ENCODE data around the gene USP13. TPM values are rescaled to one million over a fixed set of nuclear protein-coding genes. Genes with fewer than 3 reads are reported as not detected.

The USP13 gene
- total and polyA plus RNA-seq, 10 of the 15 experiments (the other 5 are each of a cell fraction or from before 2014, with no cell fraction given), result 3.2 to 20.8 (median 9.0) TPM

DNA sequence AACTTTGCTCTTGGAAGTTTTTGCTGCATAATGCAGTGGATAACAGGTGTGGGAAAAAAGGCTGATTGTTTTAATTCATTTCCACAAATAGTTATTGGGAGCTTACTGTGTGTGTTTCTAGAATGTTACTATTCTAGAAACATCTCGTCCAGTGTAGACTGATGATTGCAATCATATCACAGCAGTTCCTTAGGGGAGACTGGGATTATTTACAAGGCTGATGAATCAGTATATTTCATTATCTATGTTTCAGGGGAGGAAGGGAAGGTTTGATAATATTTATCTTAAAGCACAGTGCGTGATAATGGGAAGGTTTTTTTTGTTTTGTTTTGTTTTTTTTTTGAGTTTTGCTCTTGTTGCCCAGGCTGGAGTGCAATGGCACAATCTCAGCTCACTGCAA, 2.4 kb downstream of the USP13 start:
- TF ChIP-seq, protein P1, sequence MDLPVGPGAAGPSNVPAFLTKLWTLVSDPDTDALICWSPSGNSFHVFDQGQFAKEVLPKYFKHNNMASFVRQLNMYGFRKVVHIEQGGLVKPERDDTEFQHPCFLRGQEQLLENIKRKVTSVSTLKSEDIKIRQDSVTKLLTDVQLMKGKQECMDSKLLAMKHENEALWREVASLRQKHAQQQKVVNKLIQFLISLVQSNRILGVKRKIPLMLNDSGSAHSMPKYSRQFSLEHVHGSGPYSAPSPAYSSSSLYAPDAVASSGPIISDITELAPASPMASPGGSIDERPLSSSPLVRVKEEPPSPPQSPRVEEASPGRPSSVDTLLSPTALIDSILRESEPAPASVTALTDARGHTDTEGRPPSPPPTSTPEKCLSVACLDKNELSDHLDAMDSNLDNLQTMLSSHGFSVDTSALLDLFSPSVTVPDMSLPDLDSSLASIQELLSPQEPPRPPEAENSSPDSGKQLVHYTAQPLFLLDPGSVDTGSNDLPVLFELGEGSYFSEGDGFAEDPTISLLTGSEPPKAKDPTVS (IDR thresholded peaks at IDR 0.05; ENCODE audit: low read depth, low read length), result peak; percentile 64; the same call in 1 of the 2 replicates
- TF ChIP-seq, protein P2, sequence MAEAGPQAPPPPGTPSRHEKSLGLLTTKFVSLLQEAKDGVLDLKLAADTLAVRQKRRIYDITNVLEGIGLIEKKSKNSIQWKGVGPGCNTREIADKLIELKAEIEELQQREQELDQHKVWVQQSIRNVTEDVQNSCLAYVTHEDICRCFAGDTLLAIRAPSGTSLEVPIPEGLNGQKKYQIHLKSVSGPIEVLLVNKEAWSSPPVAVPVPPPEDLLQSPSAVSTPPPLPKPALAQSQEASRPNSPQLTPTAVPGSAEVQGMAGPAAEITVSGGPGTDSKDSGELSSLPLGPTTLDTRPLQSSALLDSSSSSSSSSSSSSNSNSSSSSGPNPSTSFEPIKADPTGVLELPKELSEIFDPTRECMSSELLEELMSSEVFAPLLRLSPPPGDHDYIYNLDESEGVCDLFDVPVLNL (IDR thresholded peaks at IDR 0.05; ENCODE audit: low read depth, low read length), result no peak
- SMC1A ChIA-PET (ENCODE audit: uncharacterized antibody, unreplicated experiment), result interaction anchor here (0.7 kb wide), 1 partner anchor 266 kb away, joined by 4 read pairs; no protein-coding TSS in a partner anchor
- ATAC-seq (no peak), FAIRE-seq (no peak), DNase-seq (ENCODE audit: low read depth, low spot score) (no peak)
- RAD21 ChIA-PET (ENCODE audit: unreplicated experiment), result no interaction called here
- Histone ChIP-seq H3K4me3 (peak overlapping the region; percentile 99), H3K27me3 (replicated peaks in 1 of 2; ENCODE audit: control insufficient read depth in 2 of 2, insufficient read depth in 2 of 2, low read length in 1 of 2) (no peaks in the 10 kb centered on the region), H3K4me1 (ENCODE audit: control insufficient read depth, insufficient read depth, low read length) (no peaks in the 10 kb centered on the region), H2AFZ (ENCODE audit: control insufficient read depth, low read depth, low read length) (no peak overlapping the region), H3K36me3 (ENCODE audit: control insufficient read depth in 2 of 2, insufficient read depth in 2 of 2, low read length in 1 of 2) (no peaks in the 10 kb centered on the region), H3K4me2 (ENCODE audit: control insufficient read depth, insufficient read depth) (0 out of 2 replicates have a peak overlapping the region, but pooled peaks have one; percentile 82), H3K9ac (ENCODE audit: control insufficient read depth, insufficient read depth, low read length) (no peak overlapping the region), H3K79me2 (ENCODE audit: control insufficient read depth, insufficient read depth, low read length) (peaks cover 49% of the 10 kb centered on the region), H3K27ac (ENCODE audit: control insufficient read depth, insufficient read depth) (no peak overlapping the region), H3K9me3 (replicated peaks; ENCODE audit: control insufficient read depth, insufficient read depth, low read length) (no peaks in the 10 kb centered on the region), H4K20me1 (ENCODE audit: control insufficient read depth, insufficient read depth) (no peaks in the 10 kb centered on the region)
- POLR2A ChIA-PET, result no interaction called here
- CTCF ChIA-PET, result no interaction called here
- 71% methylated on average over 2 of the region's 2 CpGs for whole genome bisulfite sequencing (ENCODE audit: insufficient coverage, insufficient replicate concordance, low lambda C conversion rate, missing lambda C conversion rate)
- in situ Hi-C loops (cut with MboI), result no loop called here
- no TSS peak for BruUV-seq (replicated peaks)
- intact Hi-C loops (cut with micrococcal nuclease; ENCODE audit: unreplicated experiment), result no loop called here

- Histone ChIP-seq H3K9ac (ENCODE audit: control insufficient read depth, insufficient read depth, low read length) (no peak overlapping the region), H3K4me2 (ENCODE audit: control insufficient read depth, insufficient read depth) (no peak overlapping the region), H3K36me3 (ENCODE audit: control insufficient read depth in 2 of 2, insufficient read depth in 2 of 2, low read length in 1 of 2) (no peaks in the 10 kb centered on the region), H3K4me3 (0 out of 2 replicates have a peak overlapping the region, but pooled peaks have one; percentile 2), H3K9me3 (replicated peaks; ENCODE audit: control insufficient read depth, insufficient read depth, low read length) (no peaks in the 10 kb centered on the region), H3K79me2 (ENCODE audit: control insufficient read depth, insufficient read depth, low read length) (peaks cover 62% of the 10 kb centered on the region), H4K20me1 (ENCODE audit: control insufficient read depth, insufficient read depth) (no peaks in the 10 kb centered on the region), H3K27me3 (replicated peaks in 1 of 2; ENCODE audit: control insufficient read depth in 2 of 2, insufficient read depth in 2 of 2, low read length in 1 of 2) (no peaks in the 10 kb centered on the region), H3K4me1 (ENCODE audit: control insufficient read depth, insufficient read depth, low read length) (no peaks in the 10 kb centered on the region), H3K27ac (ENCODE audit: control insufficient read depth, insufficient read depth) (no peak overlapping the region), H2AFZ (ENCODE audit: control insufficient read depth, low read depth, low read length) (no peak overlapping the region)
- ChIA-PET RAD21 (ENCODE audit: unreplicated experiment) (interaction anchor here (1.1 kb wide), 1 partner anchor 40 kb away, joined by 3 read pairs; no protein-coding TSS in a partner anchor), CTCF (interaction anchor here (0.6 to 2.4 kb wide), 3 partner anchors 8 to 41 kb away, joined by 3 to 11 read pairs (median 4); no protein-coding TSS in a partner anchor), POLR2A (no interaction called here), SMC1A (ENCODE audit: uncharacterized antibody, unreplicated experiment) (interaction anchor here (0.7 to 1.6 kb wide), 6 partner anchors 9 to 76 kb away, joined by 3 to 5 read pairs (median 3); no protein-coding TSS in a partner anchor)
- FAIRE-seq (no peak), ATAC-seq (0 out of 3 replicates have a peak, but pooled peaks have one; percentile 7), DNase-seq (ENCODE audit: low read depth, low spot score) (no peak)
- intact Hi-C loops (cut with micrococcal nuclease; ENCODE audit: unreplicated experiment), result no loop called here
- 63% methylated on average over 2 of the region's 2 CpGs for WGBS (ENCODE audit: insufficient coverage, insufficient replicate concordance, low lambda C conversion rate, missing lambda C conversion rate)
- no TSS peak for BruUV-seq (replicated peaks)
- in situ Hi-C loops (cut with MboI), result no loop called here
- TF ChIP-seq TCF12 (IDR thresholded peaks at IDR 0.05; ENCODE audit: low read depth, low read length) (no peak), NFYB (IDR thresholded peaks at IDR 0.05; ENCODE audit: insufficient read depth, low read depth, low read length) (no peak), CHD4 (IDR thresholded peaks at IDR 0.05) (no peak), ZBED1 (IDR thresholded peaks at IDR 0.05; ENCODE audit: borderline replicate concordance) (no peak), IRF4 (IDR thresholded peaks at IDR 0.05; ENCODE audit: low read depth, low read length) (no peak), SMARCA5 (IDR thresholded peaks at IDR 0.05) (no peak), SMC3 (IDR thresholded peaks at IDR 0.05; ENCODE audit: borderline replicate concordance, low read length) (no peak)
Observed at GRCh38 chr3:179658606-179659005, 5.8 kb downstream of the USP13 start.
